AG04450 (cell line): ENCODE measurements around the gene CRYGA. TPM values are rescaled to one million over a fixed set of nuclear protein-coding genes. Genes with fewer than 3 reads are reported as not detected.

Source experiments
- CTCF ChIA-PET: fragments of 300-600, 350-600 bp; formaldehyde crosslinking; extraction: SDS; loops from one replicate; lab custom pipeline; 2022; ENCODE audit warnings: antibody characterized with exemption, inconsistent platforms; lab: Charles Lee
- POLR2A ChIA-PET: fragments of 350-600 bp; formaldehyde crosslinking; extraction: SDS; loops from one replicate; lab custom pipeline; 2021; ENCODE audit warnings: antibody characterized with exemption, inconsistent platforms; lab: Yijun Ruan, JAX
- DNase-seq: peaks from one replicate; pipeline ENCODE4 v3.0.0-alpha.2; 2011; ENCODE audit warnings: low read depth, low spot score
- H3K27ac ChIP-seq: one replicate; pipeline ENCODE4 v1.5.1; 2012; ENCODE audit warnings: low read depth, low read length, control low read depth
- H3K27me3 ChIP-seq: one replicate; pipeline ENCODE4 v1.6.0; 2012; ENCODE audit warnings: low read length; ENCODE audit not compliant: control insufficient read depth, insufficient read depth
- H3K4me3 ChIP-seq: 2 replicates; pipeline ENCODE4 v1.5.1; 2011; ENCODE audit warnings: mild to moderate bottlenecking, low read depth, low read length, control low read depth
- H3K9me3 ChIP-seq: 2 replicates; pipeline ENCODE4 v1.5.1; 2012; ENCODE audit warnings: low read length; ENCODE audit not compliant: control insufficient read depth, insufficient read depth
- CTCF ChIP-seq: IDR thresholded peaks from 2 replicates; pipeline ENCODE4 v1.5.1; 2011; ENCODE audit warnings: low read depth, low read length, control low read depth, inconsistent platforms
- polyA plus RNA-seq: library from polyadenylated mRNA; depleted of rRNA; stranded (reverse); fragments of >200 nt; gene quantifications from 2 replicates; pipeline ENCODE4 v1.2.3, GENCODE V29; 2011

The CRYGA gene
- polyA plus RNA-seq, 1 experiment = not detected

DNA sequence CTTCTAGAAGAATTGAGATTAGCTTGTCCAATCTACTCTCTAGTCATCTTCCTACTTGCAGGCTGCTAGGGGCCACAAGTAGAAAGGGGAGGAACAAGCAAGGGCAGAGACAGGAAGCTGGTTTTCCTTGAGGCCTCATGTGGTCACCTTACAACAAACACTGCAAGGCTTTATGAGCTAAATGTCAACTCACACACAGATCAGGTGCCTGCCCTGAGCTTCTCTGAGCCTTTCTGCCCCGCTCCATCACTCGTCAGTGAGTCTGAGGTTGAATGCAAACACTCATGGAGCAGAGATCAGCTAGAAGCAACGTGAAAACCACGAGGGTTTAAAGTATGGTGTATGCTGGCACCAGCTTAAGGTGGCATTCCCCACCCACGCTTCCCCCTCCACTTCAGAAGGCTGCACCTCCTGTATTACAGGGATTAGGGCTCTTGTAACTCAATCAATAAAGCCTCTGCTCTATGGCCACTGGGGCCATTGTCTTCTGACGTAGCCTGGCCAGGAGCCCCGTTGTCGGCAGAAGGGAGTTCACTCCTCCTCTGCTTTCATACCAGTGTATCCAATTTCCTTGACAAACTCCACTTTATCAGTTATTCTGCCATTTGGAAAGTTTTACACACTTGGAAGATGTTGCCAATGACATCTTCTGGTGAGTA, 28.3 kb downstream of the CRYGA start:
- POLR2A ChIA-PET = no interaction called here
- no peak for DNase-seq
- CTCF ChIA-PET = no interaction called here
- Histone ChIP-seq H3K4me3 (no peak overlapping the region), H3K27ac (no peak overlapping the region), H3K9me3 (no peaks in the 10 kb centered on the region), H3K27me3 (peaks cover 5% of the 10 kb centered on the region)
- TF ChIP-seq CTCF = no peak

GRCh38 chr2:208130712-208131110, 32.7 kb downstream of the CRYGA start:
- CTCF ChIA-PET = interaction anchor here (0.5 kb wide), 1 partner anchor 439 kb away, joined by 3 read pairs; no protein-coding TSS in a partner anchor

GRCh38 chr2:208129744-208130711, 33.4 kb downstream of the CRYGA start, which contains the start of gene CRYGC:
Gene CRYGC, minus strand, starts transcription at chr2:208129828. Its CDS starts 36 bp downstream, at chr2:208129792.
- CTCF ChIA-PET = no interaction called here
- DNase-seq = no peak
- H3K27ac ChIP-seq = no peak within 1 kb of the TSS

More at GRCh38 chr2:208130712-208131110, 32.7 kb downstream of the CRYGA start:
- no peak for TF ChIP-seq CTCF
- no peaks in the 10 kb centered on the region; the same call in 1 of the 2 replicates for H3K9me3 ChIP-seq
- POLR2A ChIA-PET = no interaction called here
- H3K27me3 ChIP-seq = peaks cover 5% of the 10 kb centered on the region
- H3K27ac ChIP-seq = no peak overlapping the region
- no peak for DNase-seq
- no peak overlapping the region for H3K4me3 ChIP-seq

GRCh38 chr2:208128136-208128535, 35.3 kb downstream of the CRYGA start:
- no peak for DNase-seq
- no peak for TF ChIP-seq CTCF
- Histone ChIP-seq H3K27ac (no peak overlapping the region), H3K9me3 (no peaks in the 10 kb centered on the region; the same call in 1 of the 2 replicates), H3K4me3 (no peak overlapping the region), H3K27me3 (peaks cover 7% of the 10 kb centered on the region)
- ChIA-PET POLR2A (no interaction called here), CTCF (interaction anchor here (2.3 kb wide), 1 partner anchor 47 kb away, joined by 8 read pairs; no protein-coding TSS in a partner anchor)

More at GRCh38 chr2:208129744-208130711, 33.4 kb downstream of the CRYGA start, which contains the start of gene CRYGC:
- Histone ChIP-seq H3K4me3 (no peak within 1 kb of the TSS), H3K9me3 (no peaks in the 10 kb centered on the region; the same call in 1 of the 2 replicates), H3K27me3 (peaks cover 3% of the 10 kb centered on the region)
- TF ChIP-seq CTCF = no peak
- POLR2A ChIA-PET = no interaction called here
